GM12801 (cell line): ENCODE data around the gene NRXN3.

ENCODE experiments used
- CTCF ChIP-seq: IDR thresholded peaks from one replicate; pipeline ENCODE4 v1.5.1; 2011; ENCODE audit warnings: control low read depth; ENCODE audit not compliant: insufficient read length; ENCODE audit errors: extremely low read depth

Gene NRXN3

GRCh38 chr14:78834766-78835451, 664.7 kb downstream of the NRXN3 start:
- no peak for TF ChIP-seq CTCF

- TF ChIP-seq CTCF = no peak
Observed at GRCh38 chr14:78835909-78836308, 665.7 kb downstream of the NRXN3 start.

- TF ChIP-seq CTCF = no peak
Observed at GRCh38 chr14:78836777-78837176, 666.6 kb downstream of the NRXN3 start.

GRCh38 chr14:78838959-78839358, 668.8 kb downstream of the NRXN3 start:
- no peak for TF ChIP-seq CTCF

GRCh38 chr14:78840898-78841297, 670.7 kb downstream of the NRXN3 start:
- TF ChIP-seq CTCF = no peak

GRCh38 chr14:78847801-78848200, 677.6 kb downstream of the NRXN3 start:
- TF ChIP-seq CTCF = no peak

- no peak for TF ChIP-seq CTCF
Observed at GRCh38 chr14:78848234-78848820, 678.2 kb downstream of the NRXN3 start.
